ENCODE data around the gene GASK1B.

DNA sequence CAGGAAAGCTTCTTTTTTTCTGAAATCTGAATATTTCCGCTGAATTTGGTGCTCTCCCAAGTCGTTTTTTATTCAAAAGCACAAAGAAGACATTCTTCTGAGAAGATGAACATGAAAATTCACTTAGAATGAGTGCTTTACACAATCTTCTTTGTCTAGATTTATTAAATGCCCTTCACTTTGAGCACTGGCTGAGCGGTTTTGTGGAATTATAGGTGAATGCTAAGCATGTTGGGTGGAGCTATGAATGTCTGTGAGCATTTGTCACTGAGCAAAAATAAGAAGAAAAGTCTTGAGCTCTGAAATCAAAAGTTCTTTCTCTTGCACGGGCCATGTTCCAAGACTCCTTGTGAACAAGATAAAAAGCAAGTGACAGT, 13.1 kb downstream of the GASK1B start:
- TF ChIP-seq CTCF (conservative IDR thresholded peaks at IDR 0.05; ENCODE audit: low read length), result no peak
- no peak for TF ChIP-seq EZH2phosphoT487 (IDR thresholded peaks at IDR 0.05; ENCODE audit: borderline replicate concordance, low read depth, low read length)
